GM12872 (cell line): ENCODE measurements around the gene ABCA9.

Source experiments
- CTCF ChIP-seq: IDR thresholded peaks from 3 replicates; pipeline ENCODE4 v1.5.1; 2011; ENCODE audit warnings: low read depth, mild to moderate bottlenecking, low read length, moderate library complexity; ENCODE audit not compliant: insufficient read depth

Gene ABCA9

GRCh38 chr17:69093279-69093789, 32.6 kb upstream of the ABCA9 start:
- no peak for TF ChIP-seq CTCF

- TF ChIP-seq CTCF, result no peak
Measured at GRCh38 chr17:69090365-69090764, 29.6 kb upstream of the ABCA9 start.

GRCh38 chr17:69088643-69089200, 28.0 kb upstream of the ABCA9 start:
- TF ChIP-seq CTCF, result no peak

- TF ChIP-seq CTCF, result no peak
Measured at GRCh38 chr17:69086641-69087040, 25.9 kb upstream of the ABCA9 start.

- TF ChIP-seq CTCF, result 0 out of 3 replicates have a peak, but pooled peaks have one; percentile 25
Measured at GRCh38 chr17:69084911-69085310, 24.2 kb upstream of the ABCA9 start.

- TF ChIP-seq CTCF, result no peak
Measured at GRCh38 chr17:69082696-69083095, 22.0 kb upstream of the ABCA9 start.

GRCh38 chr17:69078864-69079263, 18.1 kb upstream of the ABCA9 start:
- no peak for TF ChIP-seq CTCF

GRCh38 chr17:69075823-69076222, 15.1 kb upstream of the ABCA9 start:
- TF ChIP-seq CTCF, result no peak
